HuH-7 (cell line): ENCODE measurements around the gene NHSL2.

Experiments used
- DNase-seq: peaks from one replicate; pipeline ENCODE4 v3.0.0; 2011; ENCODE audit warnings: low spot score

NHSL2 gene

DNA sequence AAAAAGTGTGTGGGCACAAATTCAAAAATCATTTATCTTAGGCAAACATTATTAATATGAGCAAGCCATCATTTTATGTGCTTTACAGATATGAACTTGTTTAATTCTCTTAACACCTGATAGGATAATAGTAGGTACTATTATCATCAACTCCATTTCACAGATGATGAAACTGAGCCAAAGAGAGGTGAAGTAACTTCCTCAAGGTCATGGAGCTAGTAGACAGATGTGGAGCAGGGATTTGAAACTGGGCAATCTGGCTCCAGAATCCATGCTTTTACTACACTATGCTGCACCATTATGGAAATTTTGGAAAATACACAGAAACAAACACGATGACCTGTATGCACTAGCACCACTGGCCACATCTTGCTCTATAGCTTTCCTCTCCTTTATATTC is 269.9 kb downstream of the NHSL2 start:
- no peak for DNase-seq

GRCh38 chrX:72181178-72182125 is 270.8 kb downstream of the NHSL2 start, which contains the start of gene PIN4:
TSS of gene PIN4 (plus strand) at chrX:72181757. CDS start at chrX:72181786, 29 bp downstream.
- peak; percentile 84 for DNase-seq

DNA sequence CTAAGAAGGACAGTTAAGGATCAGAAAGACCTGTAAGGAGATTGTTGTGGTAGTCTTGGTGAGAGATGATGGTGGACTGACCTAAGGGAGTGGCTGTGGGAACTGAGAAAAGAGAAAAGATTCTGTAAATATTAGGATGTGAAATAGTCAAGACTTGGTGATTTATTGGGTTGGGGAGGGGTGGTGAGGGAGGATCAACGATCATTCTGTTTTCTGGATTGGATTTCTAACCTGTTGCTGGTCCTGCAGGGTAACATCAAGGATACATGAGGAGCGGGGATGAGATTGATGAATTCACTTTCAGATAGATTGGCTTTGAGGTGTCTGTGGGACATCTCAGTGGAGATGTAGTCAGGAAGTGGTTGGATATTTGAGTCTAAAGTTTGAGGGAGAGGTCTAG is 272.3 kb downstream of the NHSL2 start:
- no peak for DNase-seq

GRCh38 chrX:72201836-72202536 is 291.3 kb downstream of the NHSL2 start:
- no peak for DNase-seq
